ENCODE data around the gene TMEM132C. TPM values are rescaled to one million over a fixed set of nuclear protein-coding genes. Genes with fewer than 3 reads are reported as not detected.

TMEM132C gene
- total RNA-seq, 1 donor from 2014 or later = not detected

DNA sequence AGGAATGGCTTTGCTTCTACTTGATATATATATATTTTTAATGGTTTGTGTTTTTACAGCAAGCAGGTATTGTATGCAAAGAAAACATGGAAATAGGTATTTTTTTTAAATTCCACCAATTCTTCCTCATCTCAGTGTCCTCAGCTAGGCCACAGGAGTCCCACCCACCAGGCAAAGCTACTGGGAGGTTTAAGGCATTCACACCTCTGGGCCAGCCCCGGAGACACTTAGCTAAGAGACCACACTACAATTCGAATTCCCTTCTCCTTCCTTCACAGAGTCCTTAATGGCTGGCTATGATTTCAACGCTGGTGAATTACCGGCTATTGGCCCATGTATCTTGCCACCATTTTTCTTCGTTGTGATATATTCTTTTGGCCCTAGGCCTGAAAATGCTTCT, 485.4 kb downstream of the TMEM132C start:
- TF ChIP-seq, protein P1, sequence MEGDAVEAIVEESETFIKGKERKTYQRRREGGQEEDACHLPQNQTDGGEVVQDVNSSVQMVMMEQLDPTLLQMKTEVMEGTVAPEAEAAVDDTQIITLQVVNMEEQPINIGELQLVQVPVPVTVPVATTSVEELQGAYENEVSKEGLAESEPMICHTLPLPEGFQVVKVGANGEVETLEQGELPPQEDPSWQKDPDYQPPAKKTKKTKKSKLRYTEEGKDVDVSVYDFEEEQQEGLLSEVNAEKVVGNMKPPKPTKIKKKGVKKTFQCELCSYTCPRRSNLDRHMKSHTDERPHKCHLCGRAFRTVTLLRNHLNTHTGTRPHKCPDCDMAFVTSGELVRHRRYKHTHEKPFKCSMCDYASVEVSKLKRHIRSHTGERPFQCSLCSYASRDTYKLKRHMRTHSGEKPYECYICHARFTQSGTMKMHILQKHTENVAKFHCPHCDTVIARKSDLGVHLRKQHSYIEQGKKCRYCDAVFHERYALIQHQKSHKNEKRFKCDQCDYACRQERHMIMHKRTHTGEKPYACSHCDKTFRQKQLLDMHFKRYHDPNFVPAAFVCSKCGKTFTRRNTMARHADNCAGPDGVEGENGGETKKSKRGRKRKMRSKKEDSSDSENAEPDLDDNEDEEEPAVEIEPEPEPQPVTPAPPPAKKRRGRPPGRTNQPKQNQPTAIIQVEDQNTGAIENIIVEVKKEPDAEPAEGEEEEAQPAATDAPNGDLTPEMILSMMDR (conservative IDR thresholded peaks at IDR 0.05; ENCODE audit: low read depth, low read length) = no peak
- no peak for DNase-seq (ENCODE audit: low read depth)

DNA sequence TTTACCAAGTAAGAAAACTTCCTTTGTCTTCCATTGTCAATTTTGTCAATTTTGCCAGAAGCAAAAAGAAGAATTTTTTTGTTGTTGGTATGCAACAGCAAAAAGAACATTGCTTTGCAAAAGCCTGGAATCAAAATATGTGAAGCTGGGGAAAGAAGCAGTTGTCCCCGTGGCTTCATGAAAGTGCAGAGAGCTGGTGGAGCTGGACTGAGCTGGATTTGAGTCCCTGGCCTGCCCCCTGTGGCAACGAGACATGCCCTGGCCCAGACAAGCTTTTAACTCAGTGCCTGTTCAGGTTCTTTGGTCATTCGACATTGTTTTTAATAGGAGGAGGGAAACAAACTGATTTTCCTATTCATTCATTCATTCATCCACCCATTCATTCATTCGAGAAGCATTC, 486.5 kb downstream of the TMEM132C start:
- no peak overlapping the region for H3K4me3 ChIP-seq (ENCODE audit: low read depth, low read length)
- DNase-seq (ENCODE audit: low read depth) = no peak
- TF ChIP-seq, protein P1 (conservative IDR thresholded peaks at IDR 0.05; ENCODE audit: low read depth, low read length) = peak; percentile 10

More for the DNA sequence above, 485.4 kb downstream of the TMEM132C start:
- H3K4me3 ChIP-seq (ENCODE audit: low read depth, low read length) = no peak overlapping the region

DNA sequence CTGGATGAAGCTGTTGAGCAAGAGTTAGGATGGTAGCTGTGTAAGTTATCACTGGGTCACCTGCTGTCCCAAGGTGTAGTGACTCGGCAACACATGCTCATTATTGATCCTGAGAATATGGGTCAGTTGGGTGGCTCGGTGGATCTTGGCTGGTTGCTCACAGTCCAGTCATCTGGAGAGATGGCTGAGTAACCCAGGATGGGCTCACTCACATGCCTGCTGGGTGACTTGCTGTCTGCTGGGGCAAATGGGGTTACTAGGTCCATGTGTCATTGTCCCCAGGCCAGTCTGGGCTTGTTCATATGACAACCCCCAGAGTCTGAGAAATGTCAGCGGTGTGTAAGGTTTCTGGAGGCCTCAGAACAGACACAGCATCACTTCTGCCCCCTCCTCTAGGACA, 487.3 kb downstream of the TMEM132C start:
- no peak overlapping the region for H3K4me3 ChIP-seq (ENCODE audit: low read depth, low read length)
- TF ChIP-seq, protein P1 (conservative IDR thresholded peaks at IDR 0.05; ENCODE audit: low read depth, low read length) = no peak
- DNase-seq (ENCODE audit: low read depth) = peak; percentile 72

DNA sequence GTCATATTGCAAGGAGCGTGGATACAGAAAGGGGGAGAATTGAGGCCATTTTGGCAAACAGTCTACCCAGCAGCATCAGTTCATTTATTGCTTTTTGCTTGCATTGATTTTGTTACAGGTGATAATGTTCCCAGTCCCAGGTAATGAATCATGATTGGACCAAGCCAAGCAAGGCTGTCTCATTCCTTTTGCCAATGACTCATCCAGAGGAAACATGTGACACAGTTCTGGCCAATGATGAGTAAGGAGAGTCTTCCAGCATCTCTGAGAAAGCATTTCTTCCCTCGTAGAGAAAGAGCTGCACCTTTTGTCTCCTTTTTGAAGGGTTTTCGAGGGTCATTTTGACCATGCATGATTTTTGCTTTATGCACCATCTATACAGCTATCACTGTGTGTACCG, 488.6 kb downstream of the TMEM132C start:
- H3K4me3 ChIP-seq (ENCODE audit: low read depth, low read length) = no peak overlapping the region
- TF ChIP-seq, protein P1 (conservative IDR thresholded peaks at IDR 0.05; ENCODE audit: low read depth, low read length) = no peak
- DNase-seq (ENCODE audit: low read depth) = peak; percentile 15

Data from epithelial cell of proximal tubule (primary cell).